Tibial nerve (tissue), 4 donors: ENCODE results near the gene CRYBB3. TPM values are rescaled to one million over a fixed set of nuclear protein-coding genes. Genes with fewer than 3 reads are reported as not detected.

Experiments
- DNase-seq, 2 donors: peaks; one replicate each; pipeline ENCODE4 v3.0.0-alpha.2; 2019; ENCODE audit warnings: low spot score in 2 of 2
- H3K27ac ChIP-seq, 4 donors: fragments of 200-600 bp; sonication (generic) in 3 of 4; one replicate each; pipeline ENCODE4 v1.5.1; 2017 to 2019; ENCODE audit warnings: mild to moderate bottlenecking in 1 of 4
- H3K27me3 ChIP-seq, 2 donors: fragments of 200-600 bp; sonication (generic) in 1 of 2; one replicate each; pipeline versions ENCODE4 v1.5.1 to v1.6.0; 2017 to 2019
- H3K36me3 ChIP-seq, 3 donors: fragments of 200-600 bp; sonication (generic); one replicate each; pipeline ENCODE4 v1.5.1; 2018 to 2019
- H3K4me1 ChIP-seq, 4 donors: fragments of 200-600 bp; sonication (generic) in 3 of 4; one replicate each; pipeline ENCODE4 v1.5.1; 2017 to 2019
- H3K4me3 ChIP-seq, 4 donors: fragments of 200-600 bp; sonication (generic) in 3 of 4; one replicate each; pipeline ENCODE4 v1.5.1; 2017 to 2019; ENCODE audit warnings: mild to moderate bottlenecking in 1 of 4, moderate library complexity in 1 of 4
- H3K9me3 ChIP-seq, 4 donors: fragments of 200-600 bp; sonication (generic) in 3 of 4; one replicate each; pipeline ENCODE4 v1.5.1; 2017 to 2019
- EP300 ChIP-seq, 2 donors: sonication (generic); formaldehyde crosslinking; IDR thresholded peaks; one replicate each; pipeline ENCODE4 v1.6.1; 2017; ENCODE audit warnings: antibody characterized with exemption in 2 of 2, mild to moderate bottlenecking in 1 of 2
- POLR2A ChIP-seq, 2 donors: fragments of 450-650 bp; IDR thresholded peaks; one replicate each; pipeline ENCODE4 v1.6.1; 2017; ENCODE audit warnings: antibody characterized with exemption in 2 of 2, mild to moderate bottlenecking in 2 of 2, moderate library complexity in 2 of 2
- WGBS, 2 donors: methylation state at CpG; one replicate each; pipeline ENCODE4 v1.1.5; 2018; 5-methylcytosine and 5-hydroxymethylcytosine counted together
- total RNA-seq, 4 donors: library from RNA; depleted of rRNA; stranded (reverse); fragments of >200 nt; gene quantifications; one replicate each; pipeline ENCODE4 v1.1.0, GENCODE V29; 2016
- TF ChIP-seq, protein P1 (sequence below), 5 experiments: fragments of 200-600 bp in 3 of 5; fragments of 450-650 bp in 2 of 5; sonication (generic) in 3 of 5; IDR thresholded peaks; one replicate each; pipeline ENCODE4 v1.5.1; 2016 to 2019; ENCODE audit warnings: antibody characterized with exemption in 5 of 5, mild to moderate bottlenecking in 3 of 5, moderate library complexity in 2 of 5

Gene CRYBB3
- total RNA-seq, 4 donors from 2014 or later, result not detected

DNA sequence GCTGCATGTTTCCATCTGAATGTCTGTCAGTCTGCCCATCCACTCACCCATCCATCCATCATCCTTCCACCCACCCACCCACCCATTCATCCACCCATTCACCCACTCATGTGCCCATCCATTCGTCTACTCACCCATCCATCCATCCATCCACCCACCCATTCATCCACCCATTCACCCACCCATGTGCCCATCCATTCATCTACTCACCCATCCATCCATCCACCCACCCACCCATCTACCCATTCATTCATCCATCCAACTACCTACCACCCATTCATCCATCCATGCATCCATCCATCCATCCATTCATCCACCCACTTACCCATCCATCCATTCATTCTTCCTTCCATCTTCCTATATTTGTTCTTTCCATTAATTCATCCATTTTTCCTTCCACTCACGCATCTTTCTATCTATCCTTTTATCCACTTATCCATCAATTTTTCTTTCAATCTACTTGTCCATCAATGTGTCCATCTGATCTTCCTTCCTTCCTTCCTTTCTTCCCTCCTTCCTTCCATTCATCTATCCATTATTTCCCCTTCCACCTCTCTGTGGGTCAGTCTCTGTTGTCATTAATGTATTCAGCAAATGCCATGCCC lies 8.0 kb downstream of the CRYBB3 start:
- no peak overlapping the region for H3K4me3 ChIP-seq
- H3K27me3 ChIP-seq, result no peaks in the 10 kb centered on the region
- DNase-seq, result no peak
- peaks cover 0 to 6% (median 0%) of the 10 kb centered on the region in 4 donors for H3K9me3 ChIP-seq
- no peak for TF ChIP-seq POLR2A (IDR thresholded peaks at IDR 0.05)
- TF ChIP-seq, protein P1, sequence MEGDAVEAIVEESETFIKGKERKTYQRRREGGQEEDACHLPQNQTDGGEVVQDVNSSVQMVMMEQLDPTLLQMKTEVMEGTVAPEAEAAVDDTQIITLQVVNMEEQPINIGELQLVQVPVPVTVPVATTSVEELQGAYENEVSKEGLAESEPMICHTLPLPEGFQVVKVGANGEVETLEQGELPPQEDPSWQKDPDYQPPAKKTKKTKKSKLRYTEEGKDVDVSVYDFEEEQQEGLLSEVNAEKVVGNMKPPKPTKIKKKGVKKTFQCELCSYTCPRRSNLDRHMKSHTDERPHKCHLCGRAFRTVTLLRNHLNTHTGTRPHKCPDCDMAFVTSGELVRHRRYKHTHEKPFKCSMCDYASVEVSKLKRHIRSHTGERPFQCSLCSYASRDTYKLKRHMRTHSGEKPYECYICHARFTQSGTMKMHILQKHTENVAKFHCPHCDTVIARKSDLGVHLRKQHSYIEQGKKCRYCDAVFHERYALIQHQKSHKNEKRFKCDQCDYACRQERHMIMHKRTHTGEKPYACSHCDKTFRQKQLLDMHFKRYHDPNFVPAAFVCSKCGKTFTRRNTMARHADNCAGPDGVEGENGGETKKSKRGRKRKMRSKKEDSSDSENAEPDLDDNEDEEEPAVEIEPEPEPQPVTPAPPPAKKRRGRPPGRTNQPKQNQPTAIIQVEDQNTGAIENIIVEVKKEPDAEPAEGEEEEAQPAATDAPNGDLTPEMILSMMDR (IDR thresholded peaks at IDR 0.05), result no peak
- no peak for TF ChIP-seq EP300 (IDR thresholded peaks at IDR 0.05)
- WGBS, 2 donors, result 66 to 97% methylated on average over 1 to 2 of the region's 2 CpGs
- H3K36me3 ChIP-seq, result no peaks in the 10 kb centered on the region
- H3K27ac ChIP-seq, result no peak overlapping the region
- no peaks in the 10 kb centered on the region for H3K4me1 ChIP-seq

DNA sequence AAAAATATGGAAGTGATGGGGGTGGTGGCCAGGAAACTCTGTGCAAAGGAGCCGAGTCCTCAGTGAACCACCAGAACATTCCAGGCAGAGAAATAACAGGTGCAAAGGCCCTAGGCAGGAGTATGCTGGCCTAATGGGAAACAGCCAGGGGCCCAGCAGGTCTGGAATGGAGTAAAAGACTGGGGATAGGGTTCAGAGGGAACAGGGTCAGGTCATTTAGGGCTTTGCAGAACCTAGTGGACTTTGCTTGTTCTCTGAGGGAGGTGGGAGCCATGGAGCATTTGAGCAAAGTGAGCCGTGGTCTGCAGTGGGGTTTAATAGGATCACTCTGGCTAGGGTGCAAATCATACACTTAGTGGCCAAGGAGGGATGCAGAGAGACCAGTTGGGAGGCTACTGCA lies 8.7 kb downstream of the CRYBB3 start:
- DNase-seq, result no peak
- H3K27me3 ChIP-seq, result no peaks in the 10 kb centered on the region
- 77 to 80% methylated on average over 2 of the region's 2 CpGs for WGBS, 2 donors
- H3K4me3 ChIP-seq, result no peak overlapping the region
- H3K9me3 ChIP-seq, result peaks cover 0 to 13% (median 0%) of the 10 kb centered on the region in 4 donors
- no peak overlapping the region for H3K27ac ChIP-seq
- H3K4me1 ChIP-seq, result no peaks in the 10 kb centered on the region
- H3K36me3 ChIP-seq, result no peaks in the 10 kb centered on the region
- TF ChIP-seq EP300 (IDR thresholded peaks at IDR 0.05) (no peak), POLR2A (IDR thresholded peaks at IDR 0.05) (no peak)
- TF ChIP-seq, protein P1 (IDR thresholded peaks at IDR 0.05), result no peak

DNA sequence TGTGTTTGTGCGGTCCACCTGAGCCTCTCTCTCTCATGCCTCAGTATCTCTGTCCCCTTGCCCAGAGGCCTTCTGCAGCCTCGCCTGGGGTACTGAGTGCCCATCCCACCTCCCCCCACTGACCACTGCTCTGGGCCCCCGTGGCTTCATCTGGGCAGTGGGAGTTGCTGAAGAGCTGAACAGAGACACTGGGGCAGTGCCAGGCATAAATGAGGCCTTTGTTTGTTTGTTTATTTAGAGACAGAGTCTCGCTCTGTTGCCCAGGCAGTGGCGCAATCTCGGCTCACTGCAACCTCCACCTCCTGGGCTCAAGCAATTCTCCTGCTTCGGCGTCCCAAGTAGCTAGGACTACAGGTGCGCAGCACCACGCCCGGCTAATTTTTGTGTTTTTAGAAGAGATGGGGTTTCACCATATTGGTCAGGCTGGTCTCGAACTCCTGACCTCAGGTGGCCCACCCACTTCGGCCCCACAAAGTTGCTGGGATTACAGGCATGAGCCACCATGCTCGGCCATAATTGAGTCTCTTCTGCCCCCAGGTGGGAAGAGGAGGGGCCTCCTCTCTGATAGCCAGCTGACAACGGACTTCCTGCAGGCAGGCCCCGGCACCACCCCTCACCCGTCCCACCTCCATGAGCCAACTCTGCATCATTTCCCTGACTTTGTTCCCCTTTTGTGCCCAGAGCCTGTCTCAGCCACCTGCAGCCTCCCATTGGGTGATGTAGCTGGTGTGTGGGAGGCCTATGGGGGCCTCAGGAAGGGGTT lies 9.3 kb downstream of the CRYBB3 start:
- 71 to 75% methylated on average over 17 of the region's 17 CpGs for WGBS, 2 donors
- H3K9me3 ChIP-seq, result peaks cover 0 to 19% (median 0%) of the 10 kb centered on the region in 4 donors
- H3K4me1 ChIP-seq, result no peaks in the 10 kb centered on the region
- H3K27me3 ChIP-seq, result no peaks in the 10 kb centered on the region
- no peaks in the 10 kb centered on the region for H3K36me3 ChIP-seq
- DNase-seq, result no peak
- TF ChIP-seq EP300 (IDR thresholded peaks at IDR 0.05) (no peak), POLR2A (IDR thresholded peaks at IDR 0.05) (no peak)
- TF ChIP-seq, protein P1 (IDR thresholded peaks at IDR 0.05), result no peak
- H3K27ac ChIP-seq, result no peak overlapping the region
- no peak overlapping the region for H3K4me3 ChIP-seq

DNA sequence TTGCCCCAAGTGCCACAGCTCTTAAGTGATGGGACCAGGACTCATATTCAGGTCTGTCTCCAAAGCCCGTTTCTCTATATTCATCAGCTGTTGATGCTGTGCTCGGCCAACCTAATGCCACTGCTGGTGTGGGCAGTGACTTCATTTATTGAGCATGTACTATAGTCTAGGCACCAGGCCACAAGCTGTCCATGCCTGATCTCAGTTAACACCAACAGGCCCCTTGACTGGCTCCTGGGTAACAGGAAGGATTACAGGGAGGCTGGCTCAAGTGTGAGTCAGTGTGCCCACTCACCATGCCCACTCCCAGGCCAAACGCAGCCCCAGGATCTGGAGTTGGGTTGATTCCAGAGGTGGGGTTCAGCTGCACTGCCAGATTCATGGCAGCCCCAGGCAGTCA lies 11.1 kb downstream of the CRYBB3 start:
- no peak overlapping the region for H3K27ac ChIP-seq
- DNase-seq, result no peak
- TF ChIP-seq EP300 (IDR thresholded peaks at IDR 0.05) (no peak), POLR2A (IDR thresholded peaks at IDR 0.05) (no peak)
- TF ChIP-seq, protein P1 (IDR thresholded peaks at IDR 0.05), result no peak
- no peaks in the 10 kb centered on the region for H3K27me3 ChIP-seq
- 76 to 85% methylated on average over 3 of the region's 3 CpGs for WGBS, 2 donors
- H3K4me1 ChIP-seq, result no peaks in the 10 kb centered on the region
- peaks cover 0 to 32% (median 0%) of the 10 kb centered on the region in 4 donors for H3K9me3 ChIP-seq
- no peaks in the 10 kb centered on the region for H3K36me3 ChIP-seq
- no peak overlapping the region for H3K4me3 ChIP-seq

DNA sequence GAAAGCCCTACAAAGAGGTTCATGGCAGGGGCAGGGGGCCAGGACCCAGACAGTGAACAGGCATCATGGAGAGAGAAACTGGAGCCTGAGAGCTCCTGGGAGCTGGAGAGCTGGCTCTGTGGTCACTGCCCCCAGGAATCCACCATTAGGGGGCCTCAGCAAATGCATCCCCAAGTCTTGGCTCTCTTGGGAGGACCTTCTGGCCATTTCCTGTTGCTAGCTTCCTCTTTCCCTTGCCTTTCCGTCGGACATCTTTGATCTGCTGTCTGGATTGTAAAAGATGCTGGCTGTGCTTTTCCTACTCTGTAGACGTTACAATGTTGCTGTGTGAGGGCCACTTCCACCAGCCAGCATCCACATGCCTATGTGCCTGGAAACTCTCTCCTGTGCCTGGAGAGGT lies 12.7 kb downstream of the CRYBB3 start:
- peaks cover 0 to 32% (median 0%) of the 10 kb centered on the region in 4 donors for H3K9me3 ChIP-seq
- no peaks in the 10 kb centered on the region for H3K27me3 ChIP-seq
- TF ChIP-seq EP300 (IDR thresholded peaks at IDR 0.05) (no peak), POLR2A (IDR thresholded peaks at IDR 0.05) (no peak)
- TF ChIP-seq, protein P1 (IDR thresholded peaks at IDR 0.05), result no peak
- no peak overlapping the region for H3K27ac ChIP-seq
- no peaks in the 10 kb centered on the region for H3K4me1 ChIP-seq
- DNase-seq, result no peak
- no peak overlapping the region for H3K4me3 ChIP-seq
- WGBS, 2 donors, result 44 to 54% methylated on average over 3 of the region's 3 CpGs
- no peaks in the 10 kb centered on the region for H3K36me3 ChIP-seq
